Measurements from ENCODE around the gene LBHD1.
"Not testable (repeated sequence)": the region's sequence is repeated elsewhere in the genome, so short reads cannot be mapped to it uniquely, and the experiment has no call there.

Gene LBHD1

GRCh38 chr11:62702246-62702645 lies 30.2 kb upstream of the LBHD1 start:
- TF ChIP-seq, protein P1, sequence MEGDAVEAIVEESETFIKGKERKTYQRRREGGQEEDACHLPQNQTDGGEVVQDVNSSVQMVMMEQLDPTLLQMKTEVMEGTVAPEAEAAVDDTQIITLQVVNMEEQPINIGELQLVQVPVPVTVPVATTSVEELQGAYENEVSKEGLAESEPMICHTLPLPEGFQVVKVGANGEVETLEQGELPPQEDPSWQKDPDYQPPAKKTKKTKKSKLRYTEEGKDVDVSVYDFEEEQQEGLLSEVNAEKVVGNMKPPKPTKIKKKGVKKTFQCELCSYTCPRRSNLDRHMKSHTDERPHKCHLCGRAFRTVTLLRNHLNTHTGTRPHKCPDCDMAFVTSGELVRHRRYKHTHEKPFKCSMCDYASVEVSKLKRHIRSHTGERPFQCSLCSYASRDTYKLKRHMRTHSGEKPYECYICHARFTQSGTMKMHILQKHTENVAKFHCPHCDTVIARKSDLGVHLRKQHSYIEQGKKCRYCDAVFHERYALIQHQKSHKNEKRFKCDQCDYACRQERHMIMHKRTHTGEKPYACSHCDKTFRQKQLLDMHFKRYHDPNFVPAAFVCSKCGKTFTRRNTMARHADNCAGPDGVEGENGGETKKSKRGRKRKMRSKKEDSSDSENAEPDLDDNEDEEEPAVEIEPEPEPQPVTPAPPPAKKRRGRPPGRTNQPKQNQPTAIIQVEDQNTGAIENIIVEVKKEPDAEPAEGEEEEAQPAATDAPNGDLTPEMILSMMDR (IDR thresholded peaks at IDR 0.05; ENCODE audit: insufficient read depth, low read length, missing control alignments), result no peak
- H3K4me3 ChIP-seq (ENCODE audit: low read depth, low read length), result no peak overlapping the region
- CTCF ChIA-PET, result interaction anchor here (1.4 to 11.2 kb wide), 2 partner anchors 10 to 21 kb away, joined by 5 to 152 read pairs; partner anchors contain the start of gene LRRN4CL
- DNase-seq (ENCODE audit: low read depth, low spot score), result no peak
- POLR2A ChIA-PET, result no interaction called here

DNA sequence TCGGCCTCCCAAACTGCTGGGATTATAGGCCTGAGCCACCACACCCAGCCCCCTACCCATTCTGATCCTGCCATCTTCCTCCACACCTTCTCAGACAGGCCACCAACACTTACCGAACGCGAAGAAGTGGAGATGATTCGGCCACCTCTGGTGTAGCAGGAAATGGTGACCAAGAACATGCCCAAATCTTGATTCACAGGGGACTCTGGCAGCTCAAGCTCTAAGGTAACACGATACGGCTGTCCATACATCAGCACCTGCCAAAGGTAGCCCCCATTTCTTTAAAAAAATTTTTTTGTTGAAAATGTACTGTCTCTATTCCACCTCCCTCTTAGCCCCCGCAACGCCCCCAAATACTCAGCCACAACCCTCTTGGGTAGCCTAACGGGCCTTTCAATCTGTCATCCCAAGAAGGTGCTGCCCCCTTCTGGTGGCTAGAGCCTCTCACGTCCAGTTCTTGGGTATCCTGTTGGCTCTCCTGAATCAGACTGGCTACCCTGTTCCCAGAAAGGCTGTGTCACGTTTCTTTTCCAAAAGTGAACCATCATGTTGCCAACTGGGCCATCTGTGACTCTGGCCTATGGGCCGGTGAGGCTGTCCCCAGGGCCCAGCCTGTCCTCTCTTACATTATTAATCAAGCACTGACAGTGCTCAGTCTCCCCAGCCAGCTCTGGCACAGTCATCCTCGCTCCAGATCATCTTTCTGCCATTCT lies 22.5 kb upstream of the LBHD1 start:
- no peak for DNase-seq (ENCODE audit: low read depth, low spot score)
- no peak overlapping the region for H3K4me3 ChIP-seq (ENCODE audit: low read depth, low read length)
- TF ChIP-seq, protein P1 (IDR thresholded peaks at IDR 0.05; ENCODE audit: insufficient read depth, low read length, missing control alignments), result peak; percentile 84
- ChIA-PET POLR2A (interaction anchor here (0.6 to 1.8 kb wide), 4 partner anchors 10 to 30 kb away, joined by 3 to 6 read pairs (median 4); partner anchors contain the start of genes C11orf98, CSKMT and LBHD1), CTCF (interaction anchor here (0.6 to 10.7 kb wide), 24 partner anchors 10 to 313 kb away, joined by 3 to 152 read pairs (median 4); partner anchors contain the start of genes BSCL2, C11orf98, CSKMT and GNG3)

DNA sequence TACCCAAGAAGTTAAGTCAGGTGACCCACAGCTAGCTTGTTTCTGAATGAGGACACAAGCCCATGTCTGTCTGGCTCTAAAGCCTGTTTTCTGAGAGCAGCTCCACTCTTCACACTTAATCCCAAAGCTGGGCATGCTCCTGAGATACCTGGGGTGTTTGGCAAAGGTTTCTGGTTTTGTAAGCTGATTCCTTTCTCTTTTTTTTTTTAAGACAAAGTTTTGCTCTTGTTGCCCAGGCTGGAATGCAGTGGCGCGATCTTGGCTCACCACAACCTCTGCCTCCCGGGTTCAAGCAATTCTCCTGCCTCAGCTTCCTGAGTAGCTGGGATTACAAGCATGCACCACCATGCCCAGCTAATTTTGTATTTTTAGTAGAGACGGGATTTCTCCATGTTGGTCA lies 21.6 kb upstream of the LBHD1 start:
- CTCF ChIA-PET, result interaction anchor here (0.5 to 10.7 kb wide), 15 partner anchors 11 to 312 kb away, joined by 3 to 152 read pairs (median 6); partner anchors contain the start of genes BSCL2, C11orf98, CSKMT and GNG3
- POLR2A ChIA-PET, result interaction anchor here (0.8 to 1.8 kb wide), 3 partner anchors 11 to 29 kb away, joined by 3 to 6 read pairs (median 5); partner anchors contain the start of genes C11orf98, CSKMT and LBHD1
- not testable (repeated sequence) for DNase-seq (ENCODE audit: low read depth, low spot score); H3K4me3 ChIP-seq (ENCODE audit: low read depth, low read length)

DNA sequence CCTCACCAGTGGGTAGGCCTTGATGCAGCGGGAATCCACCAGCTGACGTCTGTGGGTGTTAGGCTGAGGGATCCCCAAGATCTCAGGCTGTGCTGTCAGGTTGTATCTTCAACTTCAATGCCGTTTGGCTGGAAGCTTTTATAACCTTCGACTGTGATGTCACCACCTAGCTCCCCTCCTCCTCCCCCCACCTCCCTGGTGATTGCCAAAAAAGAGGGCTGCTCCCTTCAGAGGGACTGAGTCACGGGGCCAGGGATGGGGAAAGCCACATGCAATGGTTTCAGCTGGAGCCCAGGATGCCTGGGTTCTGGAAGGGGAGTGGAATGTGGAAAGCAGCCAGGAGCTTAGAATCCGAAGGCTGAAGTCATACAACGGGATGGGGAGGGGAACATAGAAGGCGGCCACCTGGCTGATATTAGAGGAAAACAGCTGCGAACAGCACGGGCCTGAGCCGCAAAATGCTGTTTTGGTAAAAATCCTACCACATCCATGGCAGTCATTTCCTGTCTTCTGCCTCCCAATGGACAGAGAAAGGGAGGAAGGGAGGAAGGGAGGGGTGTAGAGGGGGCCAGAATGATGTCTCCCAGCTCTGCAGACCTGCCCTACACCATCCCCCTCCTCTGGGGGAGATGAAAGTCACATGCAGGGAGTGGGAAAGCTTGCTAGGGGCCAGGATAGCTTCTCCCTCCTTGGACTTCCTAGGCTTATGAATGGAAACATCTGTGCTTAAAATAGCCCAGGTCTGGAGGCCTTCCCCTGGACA lies 17.5 kb upstream of the LBHD1 start, which contains the start of gene LRRN4CL:
Gene LRRN4CL (minus strand): TSS at position 110 of the 763 bp plus-strand sequence. CDS start 1,022 bp downstream, outside the sequence.
- TF ChIP-seq, protein P1 (IDR thresholded peaks at IDR 0.05; ENCODE audit: insufficient read depth, low read length, missing control alignments), result no peak
- H3K4me3 ChIP-seq (ENCODE audit: low read depth, low read length), result peak within 1 kb of the TSS; percentile 45
- CTCF ChIA-PET, result interaction anchor here (0.6 to 10.7 kb wide), 13 partner anchors 8 to 310 kb away, joined by 3 to 152 read pairs (median 6); partner anchors contain the start of genes BSCL2, GNG3, LBHD1 and TUT1
- POLR2A ChIA-PET, result interaction anchor here (0.8 to 3.6 kb wide), 14 partner anchors 9 to 152 kb away, joined by 3 to 43 read pairs (median 5); partner anchors contain the start of genes B3GAT3, BSCL2, C11orf98 and CSKMT
- no peak for DNase-seq (ENCODE audit: low read depth, low spot score)

GRCh38 chr11:62688491-62688890 lies 16.4 kb upstream of the LBHD1 start:
- H3K4me3 ChIP-seq (ENCODE audit: low read depth, low read length), result peak overlapping the region; percentile 9; the same call in 1 of the 2 replicates
- no peak for DNase-seq (ENCODE audit: low read depth, low spot score)
- TF ChIP-seq, protein P1 (IDR thresholded peaks at IDR 0.05; ENCODE audit: insufficient read depth, low read length, missing control alignments), result no peak
- ChIA-PET POLR2A (interaction anchor here (2.0 to 3.6 kb wide), 4 partner anchors 18 to 153 kb away, joined by 6 to 43 read pairs (median 12); partner anchors contain the start of genes BSCL2, C11orf98 and CSKMT), CTCF (interaction anchor here (1.2 to 10.7 kb wide), 7 partner anchors 7 to 295 kb away, joined by 3 to 152 read pairs (median 8); partner anchors contain the start of genes BSCL2, GNG3, LBHD1 and UBXN1)
